HG03039 (cell line): ENCODE results near the gene CYP4F11.
"Not testable (repeated sequence)": the region's sequence is repeated elsewhere in the genome, so short reads cannot be mapped to it uniquely, and the experiment has no call there.

Experiments used
- ATAC-seq: cut with Tn5 transposase; IDR thresholded peaks from one replicate; pipeline ENCODE4 v1.9.1; 2021; ENCODE audit warnings: mild to moderate bottlenecking, moderate library complexity; ENCODE audit not compliant: unreplicated experiment

CYP4F11 gene

DNA sequence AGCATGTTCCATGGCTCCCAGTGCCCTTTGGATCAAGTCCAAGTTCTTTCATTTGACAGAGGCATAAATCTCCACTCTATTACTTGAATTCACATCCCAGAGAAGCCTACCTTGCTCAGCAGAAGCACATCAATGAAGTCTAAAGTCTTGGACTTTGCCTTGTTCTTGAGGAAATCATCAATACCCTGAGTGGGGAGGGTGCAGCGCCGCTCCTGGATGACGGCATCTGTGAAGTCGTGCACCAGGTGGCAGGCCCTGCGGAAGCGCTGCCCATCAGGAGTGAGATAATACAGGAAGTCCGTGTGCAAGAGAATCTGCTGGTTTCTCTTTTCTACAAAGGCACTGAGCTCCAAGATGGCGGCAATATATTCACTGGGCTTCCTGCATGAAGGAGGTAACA, 10.6 kb downstream of the CYP4F11 start:
- no peak for ATAC-seq

DNA sequence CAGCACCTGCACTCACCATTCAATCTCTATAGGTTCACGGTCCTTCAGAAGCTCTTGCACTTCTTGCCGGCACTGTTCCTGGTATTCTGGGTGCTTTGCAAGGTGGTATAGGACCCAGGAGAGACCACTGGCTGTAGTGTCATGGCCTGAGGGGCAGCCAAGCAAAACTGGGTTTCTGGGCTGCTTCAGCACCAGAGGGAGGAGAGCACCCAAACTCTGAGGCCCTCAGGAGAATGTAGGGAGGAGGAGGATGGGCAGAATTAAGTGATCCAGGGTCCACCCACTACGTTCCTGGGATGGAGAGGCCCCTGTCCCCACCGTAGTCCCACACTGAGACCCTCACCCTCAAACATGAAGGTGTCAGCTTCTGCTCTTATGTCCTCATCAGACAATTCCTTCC, 12.3 kb downstream of the CYP4F11 start:
- no peak for ATAC-seq

GRCh38 chr19:15919243-15919642, 15.1 kb downstream of the CYP4F11 start:
- ATAC-seq, result no peak

DNA sequence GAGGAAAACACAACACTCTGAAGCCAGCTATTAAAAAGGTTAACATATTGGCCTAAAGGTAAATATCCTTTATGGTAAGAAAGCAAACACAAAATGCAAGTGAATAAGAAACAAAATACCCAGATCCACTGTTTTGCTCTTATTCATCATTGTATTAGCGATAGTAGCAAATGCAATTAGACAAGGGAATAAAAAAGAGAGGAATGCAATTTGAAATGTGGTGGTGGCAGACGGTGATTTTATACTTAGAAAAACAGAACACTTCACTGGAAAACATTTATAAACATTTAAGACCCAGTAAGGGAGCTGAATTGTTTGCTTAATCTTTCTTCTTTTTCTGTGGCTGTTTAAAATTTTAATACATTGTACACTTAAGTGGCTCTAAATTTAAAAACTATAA, 19.2 kb downstream of the CYP4F11 start:
- ATAC-seq, result no peak

GRCh38 chr19:15913830-15914229, 20.5 kb downstream of the CYP4F11 start:
- no peak for ATAC-seq

- ATAC-seq, result no peak
Observed at GRCh38 chr19:15913384-15913783, 20.9 kb downstream of the CYP4F11 start.

DNA sequence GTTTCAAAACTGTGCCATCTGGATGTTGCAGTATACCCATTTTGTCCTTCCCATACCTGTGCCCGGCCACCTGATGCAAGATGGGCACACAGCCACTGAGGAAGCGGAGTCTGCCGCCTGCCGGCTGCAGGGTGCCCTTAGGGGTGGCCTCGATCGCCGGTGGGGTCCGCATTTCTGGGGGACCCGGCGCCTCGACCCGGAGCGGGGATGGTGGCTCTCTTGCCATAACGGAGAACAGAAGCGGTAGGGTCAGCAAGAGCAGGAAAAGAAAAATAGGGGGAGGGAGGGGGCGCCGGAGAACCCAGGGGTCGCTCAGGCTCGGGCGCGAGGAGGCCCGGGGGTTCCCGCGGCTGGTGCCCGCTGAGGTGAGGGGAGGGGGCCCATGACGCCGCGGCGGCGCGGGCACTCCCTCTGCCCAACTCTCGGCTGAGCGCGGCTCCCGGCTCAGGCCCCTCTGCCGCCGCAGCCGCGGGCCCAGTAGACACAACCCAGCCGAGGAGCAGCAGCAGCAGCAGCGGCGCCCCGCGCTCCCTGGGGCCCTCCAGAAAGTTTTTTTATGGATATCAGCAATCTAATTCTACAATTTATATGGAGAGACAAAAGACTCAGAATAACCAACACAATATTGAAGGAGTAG, 22.6 kb downstream of the CYP4F11 start:
- no peak for ATAC-seq

DNA sequence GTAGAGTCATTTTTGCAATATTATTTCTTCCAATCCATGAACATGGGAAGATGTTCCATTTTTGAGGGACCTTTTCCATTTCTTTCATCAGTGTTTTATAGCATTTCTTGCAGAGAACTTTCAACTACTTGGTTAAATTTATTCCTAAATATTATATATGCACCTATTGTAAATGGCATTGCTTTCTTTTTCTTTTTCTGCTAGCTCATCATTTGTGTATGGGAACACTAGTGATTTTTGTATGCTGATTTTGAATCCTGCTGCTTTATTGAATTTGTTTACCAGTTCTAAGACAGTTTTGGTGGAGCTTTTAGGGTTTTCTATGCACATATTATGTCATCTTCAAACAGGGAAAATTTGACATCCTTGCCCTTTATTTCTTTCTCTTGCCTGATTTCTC, 29.3 kb downstream of the CYP4F11 start:
- ATAC-seq, result no peak

DNA sequence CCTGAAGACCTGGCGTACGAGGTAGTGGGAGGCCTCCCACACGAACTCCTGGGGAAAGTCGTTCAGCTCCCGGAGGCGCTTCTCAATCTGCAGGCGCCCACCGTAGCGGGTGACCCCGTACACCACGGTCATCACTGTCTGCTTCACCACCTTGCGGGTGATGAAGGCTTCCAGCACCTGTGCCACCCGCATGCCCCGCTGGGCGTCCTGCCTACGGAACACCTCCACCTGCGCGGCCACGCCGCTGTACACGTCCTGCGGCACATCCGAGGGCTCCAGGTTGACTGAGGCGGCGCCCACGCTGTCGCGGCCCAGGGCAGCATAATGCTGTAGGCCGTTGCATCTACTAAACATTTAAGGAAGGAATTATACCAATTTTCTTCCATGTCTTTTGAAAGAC, 31.4 kb downstream of the CYP4F11 start:
- not testable (repeated sequence) for ATAC-seq

GRCh38 chr19:15902254-15902653, 32.1 kb downstream of the CYP4F11 start:
- no peak for ATAC-seq

- no peak for ATAC-seq
Observed at GRCh38 chr19:15900504-15900903, 33.8 kb downstream of the CYP4F11 start.

- ATAC-seq, result not testable (repeated sequence)
Observed at GRCh38 chr19:15900032-15900431, 34.3 kb downstream of the CYP4F11 start.

DNA sequence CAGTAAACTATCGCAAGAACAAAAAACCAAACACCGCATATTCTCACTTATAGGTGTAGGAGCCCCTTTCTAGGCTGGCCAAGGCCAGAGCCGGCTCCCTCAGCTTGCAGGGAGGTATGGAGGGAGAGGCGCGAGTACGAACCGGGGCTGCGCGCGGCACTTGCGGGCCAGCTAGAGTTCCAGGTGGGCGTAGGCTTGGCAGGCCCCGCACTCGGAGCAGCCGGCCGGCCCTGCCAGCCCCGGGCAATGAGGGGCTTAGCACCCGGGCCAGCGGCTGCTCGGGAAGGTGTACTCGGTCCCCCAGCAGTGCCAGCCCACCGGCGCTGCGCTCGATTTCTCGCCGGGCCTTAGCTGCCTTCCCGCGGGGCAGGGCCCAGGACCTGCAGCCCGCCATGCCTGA, 34.8 kb downstream of the CYP4F11 start:
- not testable (repeated sequence) for ATAC-seq

DNA sequence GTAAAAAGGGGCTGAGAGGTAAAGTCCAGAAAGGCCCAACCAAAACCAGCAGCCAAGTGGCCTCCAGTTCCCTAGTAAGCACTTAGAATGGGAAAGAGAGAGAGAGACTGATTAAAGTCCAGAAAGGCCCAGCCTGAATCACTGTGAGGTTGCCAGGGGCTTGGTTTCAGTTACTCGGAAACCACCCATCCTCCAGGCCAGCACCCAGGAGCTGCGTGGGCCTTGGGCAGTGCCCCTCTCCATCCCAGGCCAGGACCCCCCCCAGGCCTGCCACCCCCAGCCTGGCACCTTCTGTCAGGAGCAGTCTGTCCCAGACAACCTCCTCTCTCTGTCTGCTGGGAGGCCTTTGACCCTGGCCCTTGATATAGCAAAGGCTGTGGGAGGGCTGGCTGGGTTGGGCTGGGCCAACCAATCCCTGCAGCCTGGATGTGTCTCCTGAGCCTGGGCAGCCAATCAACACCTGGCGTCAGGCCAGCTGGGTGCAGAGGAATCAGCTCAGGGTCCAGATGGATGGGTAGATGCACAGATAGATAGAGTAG, 36.5 kb downstream of the CYP4F11 start, which contains the start of gene CYP4F2:
TSS of gene CYP4F2 (minus strand) at position 337 of the 539 bp plus-strand sequence. CDS start 463 bp downstream, outside the sequence.
- ATAC-seq, result no peak

DNA sequence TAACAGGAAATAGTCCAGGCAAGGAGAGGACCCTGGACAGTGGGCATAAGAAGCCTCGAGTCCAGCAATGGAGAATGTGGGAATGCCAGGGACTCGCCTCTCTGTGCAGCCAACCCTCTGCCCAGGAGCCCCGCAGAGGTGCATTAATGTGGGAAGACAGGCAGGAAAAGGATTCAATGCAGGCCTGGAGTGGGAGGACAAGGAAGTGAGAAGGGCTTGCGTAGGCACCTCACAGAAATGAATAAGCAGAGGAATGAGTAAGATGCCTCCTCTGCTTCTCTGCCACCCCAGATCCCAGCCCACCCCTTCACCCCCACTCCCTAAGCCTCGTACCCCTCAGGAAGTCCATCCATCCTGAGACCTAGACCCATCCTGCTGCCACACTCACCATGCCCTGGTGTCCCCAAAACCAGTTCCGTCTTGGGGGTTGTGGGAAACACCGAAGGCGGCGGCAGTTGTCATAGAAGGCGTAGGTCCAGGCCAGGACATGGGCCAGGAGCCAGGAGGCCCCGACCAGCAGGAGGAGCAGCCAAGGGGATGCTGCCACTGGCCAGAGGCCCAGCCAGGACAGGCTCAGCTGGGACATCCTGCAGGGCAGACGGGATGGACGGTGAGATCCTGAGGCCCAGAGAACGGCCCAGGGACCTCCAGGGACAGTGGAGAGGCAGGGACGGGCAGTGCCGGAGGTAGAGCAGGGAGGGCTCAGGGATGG, 37.1 kb downstream of the CYP4F11 start:
- ATAC-seq, result no peak

- no peak for ATAC-seq
Observed at GRCh38 chr19:15895876-15896430, 38.4 kb downstream of the CYP4F11 start.

DNA sequence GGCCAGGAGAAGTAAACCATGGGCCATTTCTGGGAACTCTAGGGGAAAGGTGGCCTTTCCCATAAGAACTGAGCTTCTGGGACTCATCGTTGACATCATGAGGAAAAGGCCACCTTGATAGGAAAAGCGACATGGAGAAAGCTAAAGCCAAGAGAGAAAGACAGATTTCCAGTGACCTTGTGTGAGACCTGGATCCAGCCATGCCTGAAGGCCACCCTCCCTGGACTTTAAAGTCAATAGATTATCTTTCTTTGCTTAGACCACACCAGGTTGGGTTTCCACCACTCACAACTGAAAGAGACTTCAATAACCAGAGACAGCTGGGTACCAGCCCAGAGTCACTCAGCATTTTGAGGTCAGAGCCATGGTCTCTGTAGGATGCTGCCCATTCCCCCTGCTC, 40.0 kb downstream of the CYP4F11 start:
- no peak for ATAC-seq

GRCh38 chr19:15893477-15893876, 40.9 kb downstream of the CYP4F11 start:
- ATAC-seq, result no peak

DNA sequence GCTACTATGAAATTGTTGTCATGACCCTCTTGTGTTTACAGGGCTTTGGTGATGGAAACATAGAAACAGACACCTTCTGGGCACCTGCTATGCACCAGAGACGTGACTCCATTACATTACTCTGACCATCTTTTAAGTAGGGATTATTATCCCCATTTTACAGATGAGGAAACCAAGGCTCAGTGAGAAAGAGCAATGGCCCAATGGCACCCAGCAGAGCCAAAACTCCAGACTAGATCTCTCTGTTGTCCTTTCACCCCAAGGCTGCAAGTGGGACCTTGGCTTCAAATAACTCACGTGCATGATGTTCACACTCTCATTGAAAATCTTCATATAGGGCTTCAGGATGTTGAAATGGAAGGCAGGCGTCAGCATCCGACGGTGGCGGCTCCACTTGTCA, 42.3 kb downstream of the CYP4F11 start:
- ATAC-seq, result no peak

GRCh38 chr19:15891434-15891833, 42.9 kb downstream of the CYP4F11 start:
- ATAC-seq, result no peak

DNA sequence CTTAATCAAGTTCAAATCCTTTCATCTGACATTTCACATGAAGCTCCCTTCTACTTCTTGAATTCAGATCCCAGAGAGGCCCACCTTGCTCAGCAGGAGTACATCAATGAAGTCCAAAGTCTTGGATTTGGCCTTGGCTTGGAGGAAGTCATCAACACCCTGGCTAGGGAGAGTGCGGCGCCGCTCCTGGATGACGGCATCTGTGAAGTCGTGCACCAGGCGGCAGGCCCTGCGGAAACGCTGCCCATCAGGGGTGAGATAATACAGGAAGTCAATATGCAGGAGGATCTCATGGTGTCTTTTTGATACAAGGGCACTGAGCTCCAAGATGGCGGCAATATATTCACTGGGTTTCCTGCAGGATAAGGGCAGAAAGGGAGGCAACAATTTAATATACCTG, 45.0 kb downstream of the CYP4F11 start:
- ATAC-seq, result not testable (repeated sequence)

DNA sequence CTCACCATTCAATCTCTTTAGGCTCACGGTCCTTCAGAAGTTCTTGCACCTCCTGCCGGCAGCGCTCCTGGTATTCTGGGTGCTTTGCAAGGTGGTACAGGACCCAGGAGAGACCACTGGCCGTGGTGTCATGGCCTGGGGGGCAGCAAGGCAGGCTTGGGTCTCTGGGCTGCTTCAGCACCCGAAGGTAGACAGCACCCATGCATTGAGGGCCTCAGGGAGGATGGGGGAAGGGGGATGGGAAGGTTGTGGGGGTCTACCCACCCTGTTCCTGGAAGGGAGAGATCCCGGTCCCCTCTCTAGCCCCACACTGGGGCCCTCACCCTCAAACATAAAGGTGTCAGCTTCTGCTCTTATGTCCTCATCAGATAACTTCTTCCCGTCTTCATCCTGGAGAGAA, 48.4 kb downstream of the CYP4F11 start:
- ATAC-seq, result no peak
